Suprapubic skin (tissue), 4 donors: Measurements from ENCODE around the gene TAF3. TPM values are rescaled to one million over a fixed set of nuclear protein-coding genes. Genes with fewer than 3 reads are reported as not detected.

Experiments
- DNase-seq, 2 donors: peaks; one replicate each; pipeline ENCODE4 v3.0.0-alpha.2; 2019; ENCODE audit warnings: low spot score in 2 of 2
- H3K27ac ChIP-seq: fragments of 200-600 bp; sonication (generic); one replicate; pipeline ENCODE4 v1.5.1; 2019
- H3K27me3 ChIP-seq: fragments of 200-600 bp; sonication (generic); one replicate; pipeline ENCODE4 v1.5.1; 2019
- H3K36me3 ChIP-seq: fragments of 200-600 bp; sonication (generic); one replicate; pipeline ENCODE4 v1.5.1; 2019
- H3K4me1 ChIP-seq: fragments of 200-600 bp; sonication (generic); one replicate; pipeline ENCODE4 v1.5.1; 2019
- H3K4me3 ChIP-seq: fragments of 200-600 bp; sonication (generic); one replicate; pipeline ENCODE4 v1.5.1; 2019; ENCODE audit warnings: mild to moderate bottlenecking
- H3K9me3 ChIP-seq: fragments of 200-600 bp; sonication (generic); one replicate; pipeline ENCODE4 v1.5.1; 2019
- CTCF ChIP-seq, 2 donors: fragments of 200-600 bp in 1 of 2; fragments of 450-650 bp in 1 of 2; sonication (generic) in 1 of 2; IDR thresholded peaks; one replicate each; pipeline ENCODE4 v1.5.1; 2016 to 2019; ENCODE audit warnings: antibody characterized with exemption in 2 of 2, mild to moderate bottlenecking in 1 of 2, moderate library complexity in 1 of 2
- EP300 ChIP-seq: sonication (generic); formaldehyde crosslinking; IDR thresholded peaks from one replicate; pipeline ENCODE4 v1.6.1; 2017; ENCODE audit warnings: antibody characterized with exemption
- POLR2A ChIP-seq, 2 donors: fragments of 450-650 bp; IDR thresholded peaks; one replicate each; pipeline ENCODE4 v1.6.1; 2017; ENCODE audit warnings: antibody characterized with exemption in 2 of 2, mild to moderate bottlenecking in 2 of 2, moderate library complexity in 2 of 2
- POLR2AphosphoS5 ChIP-seq, 3 donors: sonication (generic); formaldehyde crosslinking; IDR thresholded peaks; one replicate each; pipeline ENCODE4 v1.6.1; 2017; ENCODE audit warnings: antibody characterized with exemption in 3 of 3
- WGBS: methylation state at CpG from one replicate; pipeline ENCODE4 v1.1.5; 2018; 5-methylcytosine and 5-hydroxymethylcytosine counted together
- total RNA-seq, 4 donors: library from RNA; depleted of rRNA; stranded (reverse); fragments of >200 nt; gene quantifications; one replicate each; pipeline ENCODE4 v1.1.0, GENCODE V29; 2016

Gene TAF3
- total RNA-seq, 4 donors from 2014 or later = 5.6 to 13.3 (median 10.3) TPM

DNA sequence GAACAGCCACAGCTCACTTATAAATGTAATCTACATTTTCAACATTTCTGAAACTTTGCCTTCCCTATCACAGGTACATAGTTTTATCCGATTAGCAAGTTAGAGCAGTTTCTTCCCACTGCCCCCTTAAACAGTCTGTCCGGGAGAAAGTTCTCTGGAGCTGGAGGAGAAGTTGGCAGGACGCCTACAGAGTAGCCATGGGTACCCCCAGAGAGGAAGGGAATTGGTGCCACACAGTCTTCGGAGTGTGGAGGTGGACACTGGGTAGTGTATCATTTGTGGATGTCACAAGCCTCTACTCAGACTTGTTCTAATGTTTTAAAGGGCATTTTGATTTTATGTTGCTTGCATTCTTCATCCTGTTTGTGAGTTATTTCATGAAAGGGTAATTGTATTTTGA lies 39.0 kb downstream of the TAF3 start:
- no peaks in the 10 kb centered on the region for H3K4me1 ChIP-seq
- no peak overlapping the region for H3K27ac ChIP-seq
- TF ChIP-seq POLR2AphosphoS5 (IDR thresholded peaks at IDR 0.05) (no peak), EP300 (no peak), CTCF (IDR thresholded peaks at IDR 0.05) (no peak), POLR2A (IDR thresholded peaks at IDR 0.05) (no peak)
- no peaks in the 10 kb centered on the region for H3K27me3 ChIP-seq
- H3K36me3 ChIP-seq = no peaks in the 10 kb centered on the region
- no peak overlapping the region for H3K4me3 ChIP-seq
- WGBS = 68% methylated on average over 4 of the region's 4 CpGs
- H3K9me3 ChIP-seq = peaks cover 23% of the 10 kb centered on the region
- no peak for DNase-seq

DNA sequence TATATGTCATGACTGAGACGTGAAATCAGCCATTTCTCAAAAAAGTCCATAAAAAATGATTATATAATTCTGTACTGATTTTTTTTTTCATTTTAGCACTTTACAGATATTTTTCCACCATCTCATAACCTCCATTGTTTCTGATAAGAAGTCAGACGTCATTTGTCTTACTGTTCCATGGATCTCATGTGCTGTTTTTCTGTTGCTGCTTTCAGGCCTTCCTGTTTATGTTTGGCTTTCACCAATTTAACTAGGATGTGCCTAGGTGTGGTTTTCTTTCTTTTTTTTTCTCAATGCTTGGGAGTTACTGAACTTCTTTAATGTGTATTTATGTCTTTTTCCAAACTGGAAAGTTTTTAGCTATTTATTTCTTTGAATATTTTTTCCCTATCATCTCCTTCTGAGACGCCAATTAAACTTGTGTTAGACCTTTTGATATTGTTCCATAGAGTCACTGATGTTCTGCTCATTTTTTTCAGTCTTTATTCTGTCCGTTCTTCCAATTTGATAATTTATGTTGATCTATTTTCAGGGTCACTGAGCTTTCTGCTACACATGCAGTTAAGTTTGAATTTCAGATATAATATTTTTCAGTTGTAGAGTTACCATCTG lies 43.3 kb downstream of the TAF3 start:
- no peaks in the 10 kb centered on the region for H3K27me3 ChIP-seq
- no peak overlapping the region for H3K4me3 ChIP-seq
- H3K9me3 ChIP-seq = peaks cover 32% of the 10 kb centered on the region
- no peaks in the 10 kb centered on the region for H3K36me3 ChIP-seq
- no peak for TF ChIP-seq POLR2AphosphoS5 (IDR thresholded peaks at IDR 0.05)
- TF ChIP-seq CTCF (IDR thresholded peaks at IDR 0.05) = no peak
- TF ChIP-seq POLR2A (IDR thresholded peaks at IDR 0.05) = no peak
- no peak for TF ChIP-seq EP300
- no peak overlapping the region for H3K27ac ChIP-seq
- WGBS = 72% methylated on average over 4 of the region's 4 CpGs
- H3K4me1 ChIP-seq = no peaks in the 10 kb centered on the region
- DNase-seq = no peak

DNA sequence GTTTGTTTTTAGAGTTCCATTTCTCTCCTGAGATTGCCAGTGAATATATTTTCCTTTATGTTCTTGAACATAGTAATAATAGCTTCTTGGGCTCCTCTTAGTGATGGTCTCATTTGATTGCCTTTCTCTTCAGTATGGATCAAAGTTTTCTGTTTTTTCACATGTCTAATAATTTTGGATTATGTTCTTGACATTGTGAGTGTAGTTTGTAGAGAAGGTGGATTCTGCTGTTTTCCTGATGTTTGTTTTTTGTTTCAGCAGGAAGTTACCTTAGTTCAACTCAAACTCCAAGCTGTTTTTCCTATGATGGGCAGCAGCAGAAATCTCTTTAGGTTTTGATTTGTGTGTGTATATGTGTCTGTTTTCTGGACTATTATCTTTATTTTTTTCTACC lies 43.8 kb downstream of the TAF3 start:
- no peak overlapping the region for H3K4me3 ChIP-seq
- H3K9me3 ChIP-seq = peaks cover 32% of the 10 kb centered on the region
- TF ChIP-seq POLR2AphosphoS5 (IDR thresholded peaks at IDR 0.05) (no peak), POLR2A (IDR thresholded peaks at IDR 0.05) (no peak)
- no peak overlapping the region for H3K27ac ChIP-seq
- no peaks in the 10 kb centered on the region for H3K27me3 ChIP-seq
- H3K36me3 ChIP-seq = no peaks in the 10 kb centered on the region
- DNase-seq = no peak
- H3K4me1 ChIP-seq = no peaks in the 10 kb centered on the region

DNA sequence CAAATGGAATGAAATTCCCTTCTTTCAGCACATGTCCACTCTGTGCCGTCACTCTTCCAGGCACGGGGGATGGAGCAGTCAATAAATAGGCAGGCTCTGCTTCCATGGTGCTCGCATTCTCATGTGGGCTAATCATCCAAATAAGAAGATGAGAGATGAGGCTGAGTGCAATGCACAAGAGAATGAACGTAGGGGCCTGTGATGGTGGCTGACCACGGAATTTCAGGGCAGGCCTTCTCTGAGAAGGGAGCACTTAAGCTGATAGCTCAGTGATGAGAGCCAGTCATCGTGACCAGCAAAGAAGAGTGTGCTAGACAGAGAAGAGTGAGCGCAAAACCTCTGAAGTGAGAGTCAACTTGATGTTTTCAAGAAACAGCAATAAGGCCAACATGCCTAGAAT lies 47.9 kb downstream of the TAF3 start:
- Histone ChIP-seq H3K4me1 (no peaks in the 10 kb centered on the region), H3K9me3 (peaks cover 17% of the 10 kb centered on the region), H3K4me3 (no peak overlapping the region), H3K36me3 (no peaks in the 10 kb centered on the region), H3K27ac (no peak overlapping the region), H3K27me3 (no peaks in the 10 kb centered on the region)
- TF ChIP-seq EP300 (no peak), POLR2A (IDR thresholded peaks at IDR 0.05) (no peak), POLR2AphosphoS5 (IDR thresholded peaks at IDR 0.05) (no peak), CTCF (IDR thresholded peaks at IDR 0.05) (no peak)
- DNase-seq = no peak
- 90% methylated on average over 7 of the region's 7 CpGs for WGBS

GRCh38 chr10:7872041-7872442 lies 53.7 kb downstream of the TAF3 start:
- H3K36me3 ChIP-seq = no peaks in the 10 kb centered on the region
- H3K27ac ChIP-seq = no peak overlapping the region
- no peak for DNase-seq
- 6% methylated on average over 5 of the region's 5 CpGs for WGBS
- H3K4me1 ChIP-seq = no peaks in the 10 kb centered on the region
- peak overlapping the region; percentile 37 for H3K4me3 ChIP-seq
- no peaks in the 10 kb centered on the region for H3K27me3 ChIP-seq
- no peaks in the 10 kb centered on the region for H3K9me3 ChIP-seq
- TF ChIP-seq POLR2A (IDR thresholded peaks at IDR 0.05) (no peak), CTCF (IDR thresholded peaks at IDR 0.05) (peak; percentile 59)

GRCh38 chr10:7874864-7875263 lies 56.6 kb downstream of the TAF3 start:
- DNase-seq = no peak
- TF ChIP-seq POLR2AphosphoS5 (IDR thresholded peaks at IDR 0.05) (no peak), CTCF (IDR thresholded peaks at IDR 0.05) (no peak), POLR2A (IDR thresholded peaks at IDR 0.05) (no peak), EP300 (no peak)
- Histone ChIP-seq H3K9me3 (no peaks in the 10 kb centered on the region), H3K27me3 (no peaks in the 10 kb centered on the region), H3K27ac (no peak overlapping the region), H3K4me1 (no peaks in the 10 kb centered on the region), H3K4me3 (no peak overlapping the region), H3K36me3 (no peaks in the 10 kb centered on the region)
- WGBS = 67% methylated on average over 2 of the region's 2 CpGs
